Esophagus squamous epithelium (tissue), 5 donors: ENCODE measurements around the gene MBNL1. TPM values are rescaled to one million over a fixed set of nuclear protein-coding genes. Genes with fewer than 3 reads are reported as not detected.
A peak's percentile ranks its signal among the peaks of the same experiment; 100 is the strongest.

Experiments
- DNase-seq: peaks from one replicate; lab custom pipeline; 2025; lab: John Stamatoyannopoulos, UW
- H3K27ac ChIP-seq, 4 donors: fragments of 200-600 bp; sonication (generic); one replicate each; pipeline ENCODE4 v1.5.1; 2016 to 2019; ENCODE audit warnings: mild to moderate bottlenecking in 1 of 4
- H3K27me3 ChIP-seq, 4 donors: fragments of 200-600 bp; sonication (generic); 1 replicate in 3 of 4; 2 replicates in 1 of 4; pipeline versions ENCODE4 v1.5.1 to v1.6.0; 2017 to 2021; ENCODE audit warnings: antibody characterized with exemption in 1 of 4
- H3K36me3 ChIP-seq, 3 donors: fragments of 200-600 bp; sonication (generic); one replicate each; pipeline ENCODE4 v1.5.1; 2016 to 2019
- H3K4me1 ChIP-seq, 3 donors: fragments of 200-600 bp; sonication (generic); one replicate each; pipeline ENCODE4 v1.5.1; 2017 to 2019
- H3K4me3 ChIP-seq, 4 donors: fragments of 200-600 bp; sonication (generic); 1 replicate in 3 of 4; 2 replicates in 1 of 4; pipeline ENCODE4 v1.5.1; 2016 to 2019; ENCODE audit warnings: mild to moderate bottlenecking in 2 of 4, moderate library complexity in 1 of 4
- H3K9me3 ChIP-seq, 3 donors: fragments of 200-600 bp; sonication (generic); one replicate each; pipeline ENCODE4 v1.5.1; 2016 to 2019
- CTCF ChIP-seq, 6 experiments: fragments of 450-650 bp in 4 of 6; fragments of 200-600 bp in 2 of 6; sonication (generic) in 2 of 6; IDR thresholded peaks; one replicate each; pipeline ENCODE4 v1.5.1; 2016 to 2019; ENCODE audit warnings: antibody characterized with exemption in 6 of 6, mild to moderate bottlenecking in 4 of 6, moderate library complexity in 4 of 6
- POLR2A ChIP-seq, 4 donors: fragments of 450-650 bp; IDR thresholded peaks; one replicate each; pipeline ENCODE4 v1.6.1; 2017; ENCODE audit warnings: antibody characterized with exemption in 4 of 4, mild to moderate bottlenecking in 4 of 4, moderate library complexity in 3 of 4
- WGBS, 2 donors: methylation state at CpG; one replicate each; pipeline ENCODE4 v1.1.5; 2018; 5-methylcytosine and 5-hydroxymethylcytosine counted together
- intact Hi-C: fragments of 100-400 bp; cut with DNase I; formaldehyde crosslinking; loops from one replicate; pipeline ENCODE4 v1.15.0; 2022
- total RNA-seq, 4 donors: library from RNA; depleted of rRNA; stranded (reverse); fragments of >200 nt; gene quantifications; one replicate each; pipeline ENCODE4 v1.1.0, GENCODE V29; 2016
- donor health status: DM: yes; HTN: yes; CAD: no.

Gene MBNL1
- total RNA-seq, 4 donors from 2014 or later: 94.0 to 318 (median 161) TPM

DNA sequence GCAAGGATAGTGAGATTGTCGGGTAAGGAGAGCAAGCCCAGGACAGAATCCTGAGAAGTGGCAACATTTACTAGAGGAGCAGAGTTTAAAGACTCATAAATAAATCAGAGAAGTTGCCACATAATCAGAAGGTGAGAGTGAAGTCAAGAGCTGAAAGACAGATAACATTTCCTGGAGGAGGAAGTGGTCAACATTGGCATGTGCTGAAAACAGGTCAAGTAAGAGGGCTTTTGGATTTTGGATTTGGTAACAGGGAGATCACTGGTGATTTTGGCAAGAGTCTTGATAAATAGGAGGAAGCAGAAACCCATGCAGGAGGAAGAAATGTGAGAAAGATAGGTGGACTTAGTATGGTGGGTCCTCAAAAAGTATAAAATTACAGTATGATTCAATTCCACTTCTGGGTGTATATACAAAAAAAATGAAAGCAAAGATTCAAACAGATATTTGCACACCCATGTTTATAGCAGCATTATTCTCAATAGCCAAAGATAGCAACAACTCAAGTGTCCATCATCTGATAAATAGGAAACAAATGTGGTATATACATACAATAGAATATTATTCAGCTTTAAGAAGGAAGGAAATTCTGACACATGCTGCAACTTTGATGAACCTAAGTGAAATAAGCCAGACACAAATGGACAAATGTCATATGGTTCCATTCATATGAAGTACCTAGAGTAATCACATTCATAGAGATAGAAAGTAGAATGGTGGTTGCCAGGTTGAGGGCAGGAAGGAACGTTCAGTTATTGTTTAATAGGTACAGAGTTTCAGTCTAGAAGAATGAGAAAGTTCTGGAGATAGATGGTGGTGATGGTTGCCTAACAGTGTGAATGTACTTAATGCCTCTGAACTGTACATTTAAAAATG is 27.3 kb upstream of the MBNL1 start:
- Histone ChIP-seq H3K9me3 (no peaks in the 10 kb centered on the region), H3K4me1 (peaks cover 0 to 10% (median 8%) of the 10 kb centered on the region in 3 donors), H3K36me3 (no peaks in the 10 kb centered on the region), H3K27me3 (no peaks in the 10 kb centered on the region), H3K4me3 (no peak overlapping the region), H3K27ac (no peak overlapping the region)
- intact Hi-C loops: no loop called here
- no peak for DNase-seq
- WGBS, 2 donors: 48 to 72% methylated on average over 2 of the region's 2 CpGs
- TF ChIP-seq CTCF (IDR thresholded peaks at IDR 0.05) (no peak), POLR2A (IDR thresholded peaks at IDR 0.05) (no peak)

DNA sequence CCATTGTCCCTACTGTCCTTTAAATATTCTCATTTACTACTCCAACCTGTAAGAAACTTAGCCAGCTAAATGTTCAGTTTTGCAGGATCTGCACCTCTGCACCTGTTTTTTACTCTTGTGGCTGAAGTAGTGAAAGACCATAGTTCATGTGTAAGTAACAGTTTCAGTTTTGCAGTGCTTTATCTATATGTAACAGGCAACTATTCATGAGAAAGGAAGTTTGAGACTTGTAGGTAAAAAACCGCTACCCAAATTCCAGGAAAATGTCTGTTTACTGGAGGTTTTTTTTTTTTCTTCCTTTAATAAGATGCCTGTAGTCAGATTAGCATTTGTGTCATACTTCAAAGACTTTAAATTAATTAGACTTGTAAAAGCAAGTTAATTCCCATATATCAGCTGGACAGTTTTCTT is 25.4 kb upstream of the MBNL1 start:
- H3K36me3 ChIP-seq: no peaks in the 10 kb centered on the region
- DNase-seq: no peak
- peak overlapping the region in 2 of 4 donors; percentile 8 to 19 for H3K4me3 ChIP-seq
- H3K4me1 ChIP-seq: peaks cover 0 to 10% (median 8%) of the 10 kb centered on the region in 3 donors
- no peaks in the 10 kb centered on the region for H3K9me3 ChIP-seq
- no peak for TF ChIP-seq CTCF (IDR thresholded peaks at IDR 0.05)
- TF ChIP-seq POLR2A (IDR thresholded peaks at IDR 0.05): no peak
- no peaks in the 10 kb centered on the region for H3K27me3 ChIP-seq
- H3K27ac ChIP-seq: peak overlapping the region in 2 of 4 donors; percentile 48 to 50
- WGBS, 2 donors: 26 to 63% methylated on average over 1 of the region's 1 CpG
- intact Hi-C loops: no loop called here

DNA sequence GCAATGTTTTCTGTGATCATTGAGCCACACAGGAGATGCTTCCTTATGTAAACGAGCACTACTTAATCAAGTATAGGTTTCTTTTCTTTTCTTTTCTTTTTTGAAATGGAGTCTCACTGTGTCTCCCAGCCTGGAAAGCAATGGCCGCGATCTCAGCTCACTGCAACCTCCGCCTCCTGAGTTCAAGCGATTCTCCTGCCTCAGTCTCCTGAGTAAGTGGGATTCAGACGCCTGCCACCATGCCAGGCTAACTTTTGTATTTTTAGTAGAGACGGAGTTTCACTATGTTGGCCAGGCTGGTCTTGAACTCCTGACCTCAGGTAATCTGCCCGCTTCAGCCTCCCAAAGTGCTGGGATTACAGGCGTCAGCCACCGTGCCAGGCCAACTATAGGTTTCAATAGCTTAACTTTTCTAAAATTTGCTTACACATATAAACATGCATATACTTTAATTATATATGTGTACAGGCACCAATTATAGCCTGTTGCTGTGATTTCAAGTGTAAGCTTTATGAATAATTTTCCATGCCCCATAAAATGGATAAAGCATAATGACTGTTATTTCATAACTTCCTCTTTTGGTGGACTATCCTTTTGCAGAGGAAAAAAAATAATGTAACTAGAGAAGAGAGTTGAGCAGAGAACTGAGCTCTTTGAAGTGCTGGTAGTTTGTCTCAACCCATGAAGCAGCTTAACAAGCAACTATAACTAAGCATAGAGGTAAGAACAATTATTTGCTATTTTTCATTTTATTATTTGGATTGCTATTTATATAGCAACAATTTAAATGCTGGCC is 24.8 kb upstream of the MBNL1 start:
- H3K27ac ChIP-seq: peak overlapping the region in 2 of 4 donors; percentile 48 to 50
- WGBS, 2 donors: 61 to 72% methylated on average over 10 of the region's 10 CpGs

DNA sequence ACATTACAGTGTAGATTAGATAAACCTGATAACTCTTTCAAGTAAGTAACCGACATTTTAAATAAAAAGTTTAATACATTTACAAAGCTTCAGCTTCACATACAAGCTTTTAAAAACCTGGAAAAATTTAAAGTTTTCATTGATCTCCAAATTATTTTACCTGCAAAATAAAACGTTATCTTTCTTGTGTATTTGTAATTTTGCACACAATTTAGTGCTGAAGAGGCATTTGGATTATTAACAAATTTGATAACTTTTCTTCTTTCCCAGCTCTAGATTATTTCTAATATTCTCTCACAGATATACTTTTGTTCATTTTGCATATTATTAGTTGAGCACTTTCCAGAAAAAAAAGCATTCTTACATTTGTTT is 24.2 kb upstream of the MBNL1 start:
- H3K9me3 ChIP-seq: no peaks in the 10 kb centered on the region
- WGBS, 2 donors: 61 to 64% methylated on average over 2 of the region's 2 CpGs
- TF ChIP-seq CTCF (IDR thresholded peaks at IDR 0.05) (no peak), POLR2A (IDR thresholded peaks at IDR 0.05) (no peak)
- intact Hi-C loops: no loop called here
- no peaks in the 10 kb centered on the region for H3K27me3 ChIP-seq
- no peak for DNase-seq
- peaks cover 0 to 10% (median 8%) of the 10 kb centered on the region in 3 donors for H3K4me1 ChIP-seq
- H3K4me3 ChIP-seq: peak overlapping the region in 2 of 4 donors; percentile 8 to 37
- no peaks in the 10 kb centered on the region for H3K36me3 ChIP-seq
- peak overlapping the region in 1 of 4 donors; percentile 50 for H3K27ac ChIP-seq

More for the DNA sequence above, 24.8 kb upstream of the MBNL1 start:
- intact Hi-C loops: no loop called here
- Histone ChIP-seq H3K9me3 (no peaks in the 10 kb centered on the region), H3K4me1 (peaks cover 0 to 10% (median 8%) of the 10 kb centered on the region in 3 donors), H3K36me3 (no peaks in the 10 kb centered on the region), H3K4me3 (peak overlapping the region in 3 of 4 donors; percentile 8 to 37 (median 19)), H3K27me3 (no peaks in the 10 kb centered on the region)
- TF ChIP-seq CTCF (IDR thresholded peaks at IDR 0.05) (no peak), POLR2A (IDR thresholded peaks at IDR 0.05) (peak in 1 of 4 donors; percentile 13)
- no peak for DNase-seq
